ENCODE data around the gene OPHN1. TPM values are rescaled to one million over a fixed set of nuclear protein-coding genes. Genes with fewer than 3 reads are reported as not detected.

The OPHN1 gene
- 2.5 TPM in 2 replicates for total RNA-seq

DNA sequence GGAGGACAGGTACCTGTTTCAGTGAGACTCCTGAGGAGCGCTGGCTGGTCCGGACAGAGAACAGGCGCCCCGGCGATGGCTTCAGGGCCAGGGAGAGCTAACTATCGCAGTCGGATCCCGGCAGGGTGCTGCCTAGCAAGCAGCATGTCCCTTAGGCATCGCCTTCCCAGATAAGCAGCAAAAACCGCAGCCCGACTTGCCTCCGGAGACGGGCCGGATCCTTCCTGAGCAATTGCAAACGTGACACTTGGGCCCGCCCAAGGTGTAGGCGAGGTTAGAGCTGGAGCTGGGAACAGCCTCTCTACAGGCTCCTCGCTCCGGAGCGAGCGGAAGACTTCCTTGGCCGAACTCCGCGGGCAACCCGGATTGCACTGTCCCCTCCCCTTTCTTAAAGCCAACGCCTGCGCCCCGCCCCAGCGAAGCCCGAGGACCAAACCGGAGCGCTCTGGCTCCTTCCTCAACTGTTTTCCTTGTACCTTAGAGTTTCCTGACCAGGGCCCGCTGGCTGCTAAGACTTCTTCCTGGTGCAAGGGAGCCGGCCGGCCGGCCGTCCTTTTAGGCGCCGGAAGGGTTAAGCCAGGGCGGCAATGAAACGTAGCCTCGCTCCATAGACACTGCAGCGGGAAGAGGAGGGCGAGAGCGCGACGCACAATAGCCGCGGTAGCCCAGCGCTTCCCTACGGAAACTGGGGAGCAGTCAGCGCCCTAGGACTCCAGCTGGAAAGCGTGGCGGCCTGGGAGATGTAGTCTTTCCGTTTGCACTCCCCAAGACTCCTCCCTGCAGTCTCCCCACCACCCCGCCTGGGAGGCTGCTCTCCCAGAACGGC lies at the start of gene OPHN1:
TSS of gene OPHN1 (minus strand) at position 341 of the 826 bp plus-strand sequence. CDS start 475 bp downstream, outside the sequence.

Other genes with a start within 250 kb of the OPHN1 start
- 16.7 and 24.7 TPM in 2 replicates for gene YIPF6, start 65.6 kb upstream of the OPHN1 start, total RNA-seq
- 0.16 and 0.34 TPM in 2 replicates for gene STARD8, start 214.2 kb upstream of the OPHN1 start, total RNA-seq